OCI-LY1 (cell line): ENCODE results near the gene FOXJ2.

Experiments used
- H2AFZ ChIP-seq: fragments of 200-600 bp; sonication (generic), shearing (Covaris generic); 2 replicates; pipeline ENCODE4 v1.6.0; 2014; ENCODE audit warnings: antibody characterized with exemption, mild to moderate bottlenecking, low read length
- H3F3A ChIP-seq: fragments of 200-600 bp; sonication (generic), shearing (Covaris generic); 2 replicates; pipeline ENCODE4 v1.6.0; 2014; ENCODE audit warnings: mild to moderate bottlenecking, antibody characterized with exemption, low read length, moderate library complexity; ENCODE audit not compliant: insufficient read depth
- H3K27ac ChIP-seq: fragments of 200-600 bp; sonication (generic); 2 replicates; pipeline ENCODE4 v1.5.1; 2014; ENCODE audit warnings: low read length, mixed run types, mild to moderate bottlenecking, low read depth; ENCODE audit not compliant: poor library complexity, severe bottlenecking
- H3K27me3 ChIP-seq: fragments of 200-600 bp; sonication (generic); 2 replicates; pipeline ENCODE4 v1.6.0; 2014; ENCODE audit warnings: antibody characterized with exemption, mild to moderate bottlenecking, low read length, moderate library complexity; ENCODE audit not compliant: insufficient read depth
- H3K36me3 ChIP-seq: fragments of 200-600 bp; sonication (generic); 2 replicates; pipeline ENCODE4 v1.6.1; 2014; ENCODE audit warnings: mild to moderate bottlenecking, antibody characterized with exemption, low read length, moderate library complexity, mixed read lengths; ENCODE audit not compliant: insufficient read depth
- H3K4me1 ChIP-seq: fragments of 200-600 bp; sonication (generic); 2 replicates; pipeline ENCODE4 v1.5.1; 2014; ENCODE audit warnings: mild to moderate bottlenecking, low read length, moderate library complexity; ENCODE audit not compliant: insufficient read depth, severe bottlenecking
- H3K4me2 ChIP-seq: fragments of 200-600 bp; sonication (generic), shearing (Covaris generic); 2 replicates; pipeline ENCODE4 v1.6.1; 2014; ENCODE audit warnings: low read length
- H3K4me3 ChIP-seq: fragments of 200-600 bp; sonication (generic); 2 replicates; pipeline ENCODE4 v1.5.1; 2014; ENCODE audit warnings: low read length, low read depth, mild to moderate bottlenecking, mixed read lengths; ENCODE audit not compliant: poor library complexity, severe bottlenecking
- H3K79me2 ChIP-seq: fragments of 200-600 bp; shearing (Covaris generic); 2 replicates; pipeline ENCODE4 v1.6.1; 2016; ENCODE audit warnings: mixed run types, low read length, mixed read lengths; ENCODE audit not compliant: insufficient read depth
- H3K9ac ChIP-seq: fragments of 200-600 bp; sonication (generic), shearing (Covaris generic); 2 replicates; pipeline ENCODE4 v1.6.1; 2014; ENCODE audit warnings: mild to moderate bottlenecking, low read length, mixed read lengths
- H3K9me2 ChIP-seq: fragments of 200-600 bp; sonication (generic), shearing (Covaris generic); 2 replicates; pipeline ENCODE4 v1.6.1; 2014; ENCODE audit warnings: low read depth, mild to moderate bottlenecking, low read length, mixed read lengths
- H3K9me3 ChIP-seq: fragments of 200-600 bp; shearing (Covaris generic); 2 replicates; pipeline ENCODE4 v1.6.1; 2014; ENCODE audit warnings: low read length, mixed read lengths
- H4K20me1 ChIP-seq: fragments of 200-600 bp; sonication (generic), shearing (Covaris generic); 2 replicates; pipeline ENCODE4 v1.6.0; 2016; ENCODE audit warnings: mild to moderate bottlenecking, low read length; ENCODE audit not compliant: insufficient read depth
- CTCF ChIP-seq: fragments of 200-600 bp; sonication (generic), shearing (Covaris generic); IDR thresholded peaks from 2 replicates; pipeline ENCODE4 v1.5.1; 2017; ENCODE audit warnings: mild to moderate bottlenecking, antibody characterized with exemption, low read length, moderate library complexity, mixed read lengths
- EZH2 ChIP-seq: fragments of 200-600 bp; sonication (generic), shearing (Covaris generic); IDR thresholded peaks from 2 replicates; pipeline ENCODE4 v1.8.0; 2017; ENCODE audit warnings: borderline replicate concordance, mixed run types, mild to moderate bottlenecking, antibody characterized with exemption, low read length, moderate library complexity, mixed read lengths

The FOXJ2 gene

GRCh38 chr12:8036346-8036745 is 3.8 kb downstream of the FOXJ2 start:
- no peaks in the 10 kb centered on the region for H3K36me3 ChIP-seq
- H3K4me2 ChIP-seq: no peak overlapping the region
- H2AFZ ChIP-seq: no peak overlapping the region
- no peak overlapping the region for H3K4me3 ChIP-seq
- TF ChIP-seq CTCF (no peak), EZH2 (no peak)
- no peak overlapping the region for H3K27ac ChIP-seq
- no peaks in the 10 kb centered on the region for H4K20me1 ChIP-seq
- H3K27me3 ChIP-seq: no peaks in the 10 kb centered on the region
- H3K9me3 ChIP-seq: no peaks in the 10 kb centered on the region
- peaks cover 56% of the 10 kb centered on the region for H3K4me1 ChIP-seq
- no peak overlapping the region for H3K9ac ChIP-seq
- H3F3A ChIP-seq: no peaks in the 10 kb centered on the region
- H3K9me2 ChIP-seq: no peaks in the 10 kb centered on the region
- no peaks in the 10 kb centered on the region for H3K79me2 ChIP-seq

- Histone ChIP-seq H3K4me3 (no peak overlapping the region), H3K9me3 (no peaks in the 10 kb centered on the region), H3K4me1 (peaks cover 56% of the 10 kb centered on the region), H2AFZ (no peak overlapping the region), H3K9me2 (no peaks in the 10 kb centered on the region), H3F3A (no peaks in the 10 kb centered on the region), H3K27me3 (no peaks in the 10 kb centered on the region), H3K27ac (no peak overlapping the region), H3K36me3 (no peaks in the 10 kb centered on the region), H3K9ac (no peak overlapping the region), H4K20me1 (no peaks in the 10 kb centered on the region), H3K4me2 (peak overlapping the region; percentile 30; the same call in 1 of the 2 replicates), H3K79me2 (no peaks in the 10 kb centered on the region)
- no peak for TF ChIP-seq EZH2
- no peak for TF ChIP-seq CTCF
Measured at GRCh38 chr12:8037046-8037663, 4.6 kb downstream of the FOXJ2 start.

GRCh38 chr12:8037947-8038346 is 5.4 kb downstream of the FOXJ2 start:
- no peaks in the 10 kb centered on the region for H3K9me2 ChIP-seq
- H3K27ac ChIP-seq: no peak overlapping the region
- no peaks in the 10 kb centered on the region for H3K27me3 ChIP-seq
- peaks cover 53% of the 10 kb centered on the region for H3K4me1 ChIP-seq
- no peak overlapping the region for H2AFZ ChIP-seq
- no peaks in the 10 kb centered on the region for H3K9me3 ChIP-seq
- no peaks in the 10 kb centered on the region for H3K36me3 ChIP-seq
- no peak for TF ChIP-seq CTCF
- no peak for TF ChIP-seq EZH2
- H3K79me2 ChIP-seq: no peaks in the 10 kb centered on the region
- peak overlapping the region; percentile 54; the same call in 1 of the 2 replicates for H3K4me2 ChIP-seq
- H3K4me3 ChIP-seq: no peak overlapping the region
- no peaks in the 10 kb centered on the region for H4K20me1 ChIP-seq
- H3F3A ChIP-seq: no peaks in the 10 kb centered on the region
- no peak overlapping the region for H3K9ac ChIP-seq
